Measurements from ENCODE around the gene DCLK1. TPM values are rescaled to one million over a fixed set of nuclear protein-coding genes. Genes with fewer than 3 reads are reported as not detected.

DCLK1 gene
- total RNA-seq, 2 experiments from 2014 or later: not detected

- TF ChIP-seq CTCF (IDR thresholded peaks at IDR 0.05): no peak
- ATAC-seq (no peak), DNase-seq (no peak)
- CTCF ChIA-PET: no interaction called here
- H3K27me3 Mint-ChIP-seq: peaks cover 13% of the 10 kb centered on the region
- H3K36me3 Mint-ChIP-seq (ENCODE audit: low read depth): no peaks in the 10 kb centered on the region
- H3K27ac Mint-ChIP-seq: no peak overlapping the region
- no peaks in the 10 kb centered on the region for H3K4me1 Mint-ChIP-seq (ENCODE audit: low read depth)
- intact Hi-C loops (cut with micrococcal nuclease): no loop called here
- no peaks in the 10 kb centered on the region for H3K9me3 Mint-ChIP-seq
- POLR2A ChIA-PET: no interaction called here
- H3K4me3 Mint-ChIP-seq: no peak overlapping the region
These were observed 4.7 kb downstream of the DCLK1 start for GRCh38 chr13:36126491-36126890.

GRCh38 chr13:36125841-36126240 is 5.3 kb downstream of the DCLK1 start:
- DNase-seq (no peak), ATAC-seq (no peak)
- intact Hi-C loops (cut with micrococcal nuclease): no loop called here
- H3K27me3 Mint-ChIP-seq: peaks cover 11% of the 10 kb centered on the region
- H3K9me3 Mint-ChIP-seq: no peaks in the 10 kb centered on the region
- ChIA-PET CTCF (no interaction called here), POLR2A (interaction anchor here (0.5 kb wide), 1 partner anchor 11 kb away, joined by 3 read pairs; no protein-coding TSS in a partner anchor)
- no peak for TF ChIP-seq CTCF (IDR thresholded peaks at IDR 0.05)
- H3K27ac Mint-ChIP-seq: no peak overlapping the region
- H3K4me1 Mint-ChIP-seq (ENCODE audit: low read depth): no peaks in the 10 kb centered on the region
- H3K4me3 Mint-ChIP-seq: no peak overlapping the region
- no peaks in the 10 kb centered on the region for H3K36me3 Mint-ChIP-seq (ENCODE audit: low read depth)

GRCh38 chr13:36124236-36124822 is 6.9 kb downstream of the DCLK1 start:
- no peak for TF ChIP-seq CTCF (IDR thresholded peaks at IDR 0.05)
- DNase-seq (no peak), ATAC-seq (no peak)
- POLR2A ChIA-PET: no interaction called here
- no peaks in the 10 kb centered on the region for H3K9me3 Mint-ChIP-seq
- no peaks in the 10 kb centered on the region for H3K36me3 Mint-ChIP-seq (ENCODE audit: low read depth)
- peaks cover 2% of the 10 kb centered on the region for H3K27me3 Mint-ChIP-seq
- intact Hi-C loops (cut with micrococcal nuclease): no loop called here
- no peak overlapping the region for H3K4me3 Mint-ChIP-seq
- no peaks in the 10 kb centered on the region for H3K4me1 Mint-ChIP-seq (ENCODE audit: low read depth)
- no peak overlapping the region for H3K27ac Mint-ChIP-seq
- CTCF ChIA-PET: no interaction called here

GRCh38 chr13:36115306-36115705 is 15.9 kb downstream of the DCLK1 start:
- DNase-seq: no peak
- Mint-ChIP-seq H3K9me3 (no peaks in the 10 kb centered on the region), H3K4me3 (no peak overlapping the region), H3K27me3 (no peaks in the 10 kb centered on the region), H3K27ac (no peak overlapping the region), H3K4me1 (ENCODE audit: low read depth) (no peaks in the 10 kb centered on the region), H3K36me3 (ENCODE audit: low read depth) (no peaks in the 10 kb centered on the region)
- intact Hi-C loops (cut with micrococcal nuclease): no loop called here
- TF ChIP-seq CTCF (IDR thresholded peaks at IDR 0.05): no peak
- POLR2A ChIA-PET: no interaction called here
- CTCF ChIA-PET: no interaction called here
- ATAC-seq: no peak

- POLR2A ChIA-PET: no interaction called here
- H3K4me1 Mint-ChIP-seq (ENCODE audit: low read depth): no peaks in the 10 kb centered on the region
- H3K27ac Mint-ChIP-seq: no peak overlapping the region
- H3K4me3 Mint-ChIP-seq: no peak overlapping the region
- CTCF ChIA-PET: no interaction called here
- H3K27me3 Mint-ChIP-seq: no peaks in the 10 kb centered on the region
- no peak for TF ChIP-seq CTCF (IDR thresholded peaks at IDR 0.05)
- no peaks in the 10 kb centered on the region for H3K9me3 Mint-ChIP-seq
- no peaks in the 10 kb centered on the region for H3K36me3 Mint-ChIP-seq (ENCODE audit: low read depth)
- intact Hi-C loops (cut with micrococcal nuclease): no loop called here
- ATAC-seq (no peak), DNase-seq (no peak)
These were observed 16.9 kb downstream of the DCLK1 start for GRCh38 chr13:36114233-36114632.

All from activated CD8-positive, alpha-beta T cell treated with anti-CD3 and anti-CD28 coated beads for 36 hours (primary cell).